K562 (cell line): ENCODE data around the gene FASN. TPM values are rescaled to one million over a fixed set of nuclear protein-coding genes. Genes with fewer than 3 reads are reported as not detected.

Experiments
- CTBP1 ChIP-seq: fragments of 450-650 bp; IDR thresholded peaks from 2 replicates; pipeline ENCODE4 v1.6.1; 2016; ENCODE audit warnings: borderline replicate concordance
- ETV6 ChIP-seq, 3 experiments: fragments of 150-350 bp in 1 of 3; sonication (generic) in 1 of 3; formaldehyde crosslinking in 1 of 3; IDR thresholded peaks; 2 replicates each; pipeline versions ENCODE4 v1.6.1 to v1.8.0; 2014 to 2022; ENCODE audit warnings: borderline replicate concordance in 2 of 3, low read depth in 2 of 3, antibody characterized with exemption in 1 of 3, low read length in 1 of 3, mild to moderate bottlenecking in 1 of 3, missing genetic modification reagents in 1 of 3
- HMGN3 ChIP-seq: IDR thresholded peaks from 2 replicates; pipeline ENCODE4 v1.6.1; 2011; ENCODE audit warnings: borderline replicate concordance, low read depth, mild to moderate bottlenecking, mixed read lengths, low read length; ENCODE audit not compliant: insufficient read length; ENCODE audit errors: extremely low read depth
- JUND ChIP-seq, 2 experiments: IDR thresholded peaks; 2 replicates in 1 of 2; 3 replicates in 1 of 2; pipeline ENCODE4 v1.6.1; 2011; ENCODE audit warnings: borderline replicate concordance in 2 of 2, low read depth in 2 of 2, low read length in 2 of 2, improper control_type of control experiment in 1 of 2, missing biosample characterization in 1 of 2, missing genetic modification characterization in 1 of 2, missing genetic modification reagents in 1 of 2
- KDM4B ChIP-seq, 2 experiments: fragments of 450-650 bp in 1 of 2; sonication (generic) in 1 of 2; IDR thresholded peaks; 2 replicates each; pipeline ENCODE4 v1.6.1; 2016 to 2017; ENCODE audit warnings: borderline replicate concordance in 2 of 2, antibody characterized with exemption in 1 of 2, low read depth in 1 of 2, mild to moderate bottlenecking in 1 of 2
- NKRF ChIP-seq: fragments of 450-650 bp; IDR thresholded peaks from 2 replicates; pipeline ENCODE4 v1.6.1; 2016; ENCODE audit warnings: borderline replicate concordance
- RB1 ChIP-seq: fragments of 450-650 bp; IDR thresholded peaks from 2 replicates; pipeline ENCODE4 v1.6.1; 2017; ENCODE audit warnings: low read depth, mild to moderate bottlenecking
- SAFB ChIP-seq: fragments of 200-400 bp; formaldehyde crosslinking; IDR thresholded peaks from 2 replicates; pipeline ENCODE4 v1.6.1; 2017; ENCODE audit warnings: low read depth, low read length, borderline replicate concordance
- SFPQ ChIP-seq: fragments of 200-400 bp; formaldehyde crosslinking; IDR thresholded peaks from 2 replicates; pipeline ENCODE4 v1.6.1; 2017; ENCODE audit warnings: mild to moderate bottlenecking, low read depth, low read length, moderate library complexity
- TFAP4 ChIP-seq: sonication (generic); formaldehyde crosslinking; IDR thresholded peaks from 2 replicates; pipeline ENCODE4 v1.8.0; 2022; ENCODE audit warnings: missing genetic modification reagents, mild to moderate bottlenecking, moderate library complexity, borderline replicate concordance
- THRA ChIP-seq: fragments of 450-650 bp; IDR thresholded peaks from 2 replicates; pipeline ENCODE4 v1.6.1; 2017; ENCODE audit warnings: mild to moderate bottlenecking, moderate library complexity
- YY1 ChIP-seq, 3 experiments: IDR thresholded peaks; 2 replicates each; pipeline ENCODE4 v1.6.1; 2011; ENCODE audit warnings: low read length in 2 of 3, mild to moderate bottlenecking in 2 of 3, moderate library complexity in 2 of 3, borderline replicate concordance in 1 of 3, control low read depth in 1 of 3, low read depth in 1 of 3; ENCODE audit not compliant: insufficient read depth in 3 of 3, insufficient replicate concordance in 2 of 3, control insufficient read depth in 1 of 3, insufficient read length in 1 of 3; ENCODE audit errors: extremely low read depth in 1 of 3
- ZNF124 ChIP-seq: sonication (generic); formaldehyde crosslinking; IDR thresholded peaks from 2 replicates; pipeline ENCODE4 v1.8.1; 2022; ENCODE audit warnings: missing genetic modification reagents
- polyA plus RNA-seq, 8 experiments: library from polyadenylated mRNA; depleted of rRNA in 4 of 8; stranded (reverse) in 5 of 8; unstranded in 3 of 8; fragments of >200 nt; fragmentation: Nextera tagmentation in 2 of 8; fragmentation: Illumina TruSeq in 1 of 8; extraction: Ambion mirVana in 2 of 8; extraction: Trizol in 1 of 8; gene quantifications; 2 replicates each; pipeline versions ENCODE4 v1.2.1 to v1.2.3, GENCODE V29; 2011 to 2014; ENCODE audit warnings: inconsistent platforms in 1 of 8, missing spikeins in 1 of 8
- total RNA-seq, 7 experiments: library from RNA; depleted of rRNA in 6 of 7; stranded (reverse); fragments of >200 nt in 6 of 7; fragmentation: Illumina TruSeq in 2 of 7; extraction: Trizol in 2 of 7; gene quantifications; 2 replicates each; pipeline versions ENCODE4 v1.2.1 to v1.2.3, GENCODE V29; 2011 to 2021; ENCODE audit warnings: low replicate concordance in 1 of 7

The FASN gene
- total and polyA plus RNA-seq, 9 of the 15 experiments (the other 6 are each of a cell fraction or from before 2014, with no cell fraction given) = 0.15 to 663 (median 49.9) TPM

- TF ChIP-seq KDM4B (IDR thresholded peaks at IDR 0.05; ENCODE audit: borderline replicate concordance in 2 of 2, low read depth in 1 of 2) (0 out of 4 replicates have a peak, but pooled peaks of 1 of the 2 experiments have one; percentile 28), YY1 (IDR thresholded peaks at IDR 0.05; ENCODE audit: borderline replicate concordance in 1 of 3, control insufficient read depth in 1 of 3, extremely low read depth in 1 of 3, insufficient read depth in 3 of 3, insufficient read length in 1 of 3, insufficient replicate concordance in 2 of 3, low read depth in 1 of 3, low read length in 2 of 3) (peak in 1 of 3 experiments; percentile 27), NKRF (peak; percentile 41; the same call in 1 of the 2 replicates), HMGN3 (peak; percentile 31), ETV6 (IDR thresholded peaks at IDR 0.05; ENCODE audit: borderline replicate concordance in 1 of 2, low read depth in 2 of 2, low read length in 1 of 2) (no peak), ETV6 (CRISPR knock-in tag; IDR thresholded peaks at IDR 0.05; ENCODE audit: borderline replicate concordance) (0 out of 2 replicates have a peak, but pooled peaks have one; percentile 52), TFAP4 (CRISPR knock-in tag) (peak; percentile 58; the same call in 1 of the 2 replicates), ZNF124 (CRISPR knock-in tag) (0 out of 2 replicates have a peak, but pooled peaks have one; percentile 49), RB1 (peak; percentile 23; the same call in 1 of the 2 replicates), THRA (no peak), SFPQ (peak; percentile 52; the same call in 1 of the 2 replicates), SAFB (peak; percentile 68), JUND (IDR thresholded peaks at IDR 0.05; ENCODE audit: borderline replicate concordance, low read depth, low read length) (no peak), JUND (tag; IDR thresholded peaks at IDR 0.05; ENCODE audit: borderline replicate concordance, low read depth, low read length) (no peak), CTBP1 (peak; percentile 59; the same call in 1 of the 2 replicates)
These were observed 685 bp downstream of the FASN start (continued) for GRCh38 chr17:82097184-82097918.
